ENCODE data around the gene EPHB6.
A peak's percentile ranks its signal among the peaks of the same experiment; 100 is the strongest.

The EPHB6 gene, protein sequence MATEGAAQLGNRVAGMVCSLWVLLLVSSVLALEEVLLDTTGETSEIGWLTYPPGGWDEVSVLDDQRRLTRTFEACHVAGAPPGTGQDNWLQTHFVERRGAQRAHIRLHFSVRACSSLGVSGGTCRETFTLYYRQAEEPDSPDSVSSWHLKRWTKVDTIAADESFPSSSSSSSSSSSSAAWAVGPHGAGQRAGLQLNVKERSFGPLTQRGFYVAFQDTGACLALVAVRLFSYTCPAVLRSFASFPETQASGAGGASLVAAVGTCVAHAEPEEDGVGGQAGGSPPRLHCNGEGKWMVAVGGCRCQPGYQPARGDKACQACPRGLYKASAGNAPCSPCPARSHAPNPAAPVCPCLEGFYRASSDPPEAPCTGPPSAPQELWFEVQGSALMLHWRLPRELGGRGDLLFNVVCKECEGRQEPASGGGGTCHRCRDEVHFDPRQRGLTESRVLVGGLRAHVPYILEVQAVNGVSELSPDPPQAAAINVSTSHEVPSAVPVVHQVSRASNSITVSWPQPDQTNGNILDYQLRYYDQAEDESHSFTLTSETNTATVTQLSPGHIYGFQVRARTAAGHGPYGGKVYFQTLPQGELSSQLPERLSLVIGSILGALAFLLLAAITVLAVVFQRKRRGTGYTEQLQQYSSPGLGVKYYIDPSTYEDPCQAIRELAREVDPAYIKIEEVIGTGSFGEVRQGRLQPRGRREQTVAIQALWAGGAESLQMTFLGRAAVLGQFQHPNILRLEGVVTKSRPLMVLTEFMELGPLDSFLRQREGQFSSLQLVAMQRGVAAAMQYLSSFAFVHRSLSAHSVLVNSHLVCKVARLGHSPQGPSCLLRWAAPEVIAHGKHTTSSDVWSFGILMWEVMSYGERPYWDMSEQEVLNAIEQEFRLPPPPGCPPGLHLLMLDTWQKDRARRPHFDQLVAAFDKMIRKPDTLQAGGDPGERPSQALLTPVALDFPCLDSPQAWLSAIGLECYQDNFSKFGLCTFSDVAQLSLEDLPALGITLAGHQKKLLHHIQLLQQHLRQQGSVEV

DNA sequence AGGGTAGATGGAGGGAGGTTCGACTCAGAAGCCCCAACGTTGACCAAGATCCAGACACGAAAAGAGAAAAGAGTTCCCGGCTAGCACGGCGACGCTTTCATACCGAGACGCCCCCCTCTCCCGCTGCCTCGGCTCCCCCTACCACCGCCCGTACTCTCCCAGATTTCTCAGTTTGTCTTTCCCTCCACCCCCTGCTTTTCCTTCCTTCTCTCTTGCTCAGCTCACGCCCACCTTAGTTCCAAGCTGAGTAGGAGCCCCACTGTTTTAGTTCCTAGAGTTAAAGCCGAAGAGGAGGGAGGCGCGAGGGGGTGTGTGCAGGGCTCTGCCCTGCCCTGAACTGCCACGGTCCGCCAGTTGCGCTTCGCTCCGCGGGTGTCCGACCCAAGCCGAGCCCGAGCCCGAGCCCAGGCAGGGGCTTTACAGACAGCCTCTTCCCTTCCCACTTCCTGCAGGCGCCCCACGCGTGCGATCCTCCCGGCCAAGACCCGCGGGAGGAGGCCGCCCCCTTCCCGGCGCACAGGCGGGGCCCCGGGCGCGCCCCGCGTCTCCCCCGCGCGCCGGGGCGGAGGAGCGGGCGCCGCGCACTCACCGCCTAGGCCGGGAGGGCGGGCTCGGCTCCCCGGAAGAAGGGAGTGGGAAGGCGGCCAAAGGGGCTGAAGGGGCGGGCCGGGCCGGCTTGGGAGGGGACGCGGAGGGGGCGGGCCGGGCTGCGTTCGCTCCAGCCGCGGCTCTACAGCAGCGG, at the start of gene EPHB6:
EPHB6 (plus strand) TSS at position 705 of the 742 bp plus-strand sequence. CDS start 8,152 bp downstream, outside the sequence.
- no peak for DNase-seq

DNA sequence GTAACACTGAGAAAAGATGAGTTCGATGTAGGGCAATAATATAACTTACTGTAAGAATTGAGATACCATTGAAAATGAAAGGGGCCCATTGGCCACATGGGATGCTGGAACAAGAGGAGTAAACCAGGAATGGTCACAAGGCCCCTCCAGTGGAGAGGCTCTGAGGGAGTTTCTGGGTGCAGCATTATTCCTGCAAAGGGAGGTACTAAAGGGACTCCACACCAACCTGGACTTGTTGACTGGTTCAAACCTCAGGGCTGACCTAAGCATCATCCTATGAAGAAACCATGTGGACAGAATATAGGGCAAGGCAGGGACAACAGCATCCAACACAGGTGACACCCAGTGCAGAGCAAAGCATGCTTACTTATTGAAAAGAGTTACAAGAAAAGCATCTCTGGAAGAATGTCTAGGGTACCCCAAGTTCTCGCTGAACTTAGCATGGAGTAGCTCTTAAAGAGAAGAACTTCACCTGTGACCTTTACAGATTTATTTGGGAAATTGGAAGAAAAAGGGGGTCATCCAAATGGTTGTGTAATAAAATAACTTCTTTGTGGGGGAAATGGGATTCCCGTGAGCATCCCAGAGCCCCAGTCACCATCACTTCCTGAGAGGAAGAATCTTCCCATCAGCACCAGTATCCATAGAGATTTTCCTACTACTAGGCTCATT, 49.4 kb upstream of the EPHB6 start:
- no peak for DNase-seq

DNA sequence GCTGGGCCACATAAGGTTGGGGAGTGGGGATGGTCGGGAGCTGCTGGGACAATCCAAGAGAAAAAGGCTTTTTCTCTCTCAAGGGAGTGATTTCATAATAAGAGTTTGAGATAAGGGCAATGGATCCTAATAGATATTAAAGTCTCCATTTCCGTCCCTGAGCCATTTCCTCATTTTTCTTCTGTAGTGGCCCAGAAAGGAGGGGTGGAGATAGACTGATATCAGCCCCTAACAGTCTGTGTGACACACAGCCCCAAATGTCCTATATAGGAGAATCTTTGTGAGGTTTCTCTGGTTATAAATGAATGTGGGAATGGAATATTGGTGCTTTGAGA, 48.9 kb upstream of the EPHB6 start:
- no peak for DNase-seq

DNA sequence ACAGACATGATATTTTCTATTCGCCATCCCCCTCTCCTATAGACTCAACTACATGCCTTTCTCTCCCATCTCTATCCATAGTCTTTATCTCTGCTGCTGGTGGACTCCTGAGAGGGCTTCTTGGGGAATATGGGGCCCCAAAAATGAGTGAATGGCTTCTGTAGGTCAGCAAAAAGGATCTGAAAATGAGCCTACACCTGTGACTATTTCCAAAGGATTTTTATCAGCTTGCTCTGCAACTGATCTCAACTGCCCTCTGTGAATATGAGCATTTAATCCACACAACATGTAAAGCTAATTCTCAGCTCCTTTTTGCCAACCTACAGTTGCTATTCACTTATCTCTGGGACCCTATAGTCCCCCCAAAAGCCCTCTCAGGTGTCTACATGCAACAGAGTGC, 47.9 kb upstream of the EPHB6 start:
- no peak for DNase-seq

DNA sequence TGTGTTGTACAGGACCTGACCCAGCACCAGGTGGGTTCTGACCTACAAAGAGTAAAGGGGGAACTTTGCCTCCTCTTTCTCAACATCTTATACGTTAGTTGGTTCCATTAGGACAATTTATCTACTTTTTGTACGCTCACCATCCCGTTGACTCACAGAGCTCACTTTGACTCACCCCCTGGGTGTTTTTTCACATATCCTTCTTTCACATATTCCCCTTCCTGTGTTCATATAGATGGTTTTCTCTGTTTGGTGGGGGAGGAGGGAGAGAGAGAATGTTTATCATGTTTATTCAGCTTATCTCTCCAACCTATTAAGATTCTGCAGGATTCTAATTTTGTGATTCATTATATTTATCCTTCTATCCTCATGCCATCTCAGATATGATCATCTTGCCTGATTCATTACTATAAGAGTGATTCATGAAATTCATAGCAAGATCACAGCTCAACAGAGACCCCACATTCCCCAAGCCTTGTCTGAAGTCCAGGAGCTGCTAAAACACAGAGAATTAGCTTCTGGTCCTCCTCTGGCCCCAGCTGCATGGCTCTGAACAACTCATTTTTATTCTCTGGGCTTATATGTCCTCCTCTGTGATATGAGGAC, 46.9 kb upstream of the EPHB6 start:
- no peak for DNase-seq

DNA sequence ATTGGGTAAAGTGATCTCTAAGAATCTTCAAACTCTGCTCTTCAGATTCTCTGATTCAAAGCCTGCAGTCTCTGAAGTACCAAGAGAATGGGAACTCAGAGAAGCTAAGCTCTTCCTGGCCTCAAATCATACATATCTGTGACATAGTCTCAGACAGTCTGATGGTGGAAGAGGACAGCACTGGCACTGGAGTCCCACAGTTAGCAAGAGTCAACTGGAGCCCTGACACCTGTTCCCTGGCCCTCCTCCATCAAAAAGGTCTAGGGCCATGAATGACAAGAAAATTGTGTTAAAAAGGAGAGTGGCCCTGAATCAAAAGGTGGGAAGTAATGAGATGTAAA, 46.4 kb upstream of the EPHB6 start:
- no peak for DNase-seq

DNA sequence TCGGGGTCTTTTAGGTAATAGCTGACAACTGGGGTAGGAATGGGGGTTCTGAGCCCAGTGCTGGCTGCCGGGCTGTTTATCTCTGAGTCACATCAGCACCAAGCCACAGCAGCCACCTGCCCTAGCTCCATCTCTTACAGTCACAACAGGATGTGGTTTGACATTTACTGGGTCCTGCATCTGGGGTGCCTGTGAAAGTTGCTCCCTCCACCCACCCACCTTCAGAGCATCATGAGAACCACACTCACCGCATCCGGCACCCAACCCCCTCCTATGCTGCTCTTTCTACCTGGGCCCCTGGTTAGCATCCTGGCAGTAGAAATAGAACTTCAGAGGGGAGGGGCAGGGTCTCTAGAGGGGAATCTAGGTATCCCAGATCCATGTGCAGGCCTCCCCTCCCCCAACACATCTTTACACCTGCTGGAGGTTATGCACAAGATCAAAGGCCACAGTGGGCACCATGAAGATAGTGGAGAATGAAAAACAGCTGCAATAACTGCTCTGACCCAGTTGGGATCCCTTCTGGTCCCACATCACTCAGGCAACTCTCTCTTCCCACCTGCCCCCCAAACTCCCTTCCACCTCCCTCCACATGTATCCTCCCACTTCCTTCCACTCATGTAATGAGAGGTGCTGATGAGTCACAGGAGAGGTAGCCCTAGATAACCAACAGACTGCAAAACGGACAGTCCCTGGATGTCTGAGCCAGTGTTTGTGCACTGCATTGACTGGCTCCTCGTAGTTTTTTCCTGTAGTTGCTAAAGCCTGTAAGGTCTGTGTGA, 45.9 kb upstream of the EPHB6 start:
- no peak for DNase-seq

DNA sequence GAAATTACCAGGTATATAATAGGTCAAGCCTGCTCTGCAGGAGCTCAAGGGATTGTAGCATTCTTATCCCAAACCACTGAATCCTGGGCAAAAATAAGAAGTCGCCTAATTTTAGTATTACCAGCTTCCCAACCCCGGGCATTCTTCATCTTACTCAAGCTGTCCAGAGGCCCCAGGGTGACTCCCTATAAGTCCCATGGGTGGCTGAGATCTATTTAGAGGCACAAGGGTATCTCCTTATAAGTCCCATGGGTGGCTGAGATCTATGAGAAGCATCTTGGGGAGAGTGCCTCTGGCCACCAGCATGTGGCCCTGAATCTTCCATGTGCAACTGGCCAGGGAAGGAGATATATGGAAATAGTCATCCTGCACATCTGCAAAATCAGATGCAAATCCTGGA, 45.2 kb upstream of the EPHB6 start:
- DNase-seq: no peak

DNA sequence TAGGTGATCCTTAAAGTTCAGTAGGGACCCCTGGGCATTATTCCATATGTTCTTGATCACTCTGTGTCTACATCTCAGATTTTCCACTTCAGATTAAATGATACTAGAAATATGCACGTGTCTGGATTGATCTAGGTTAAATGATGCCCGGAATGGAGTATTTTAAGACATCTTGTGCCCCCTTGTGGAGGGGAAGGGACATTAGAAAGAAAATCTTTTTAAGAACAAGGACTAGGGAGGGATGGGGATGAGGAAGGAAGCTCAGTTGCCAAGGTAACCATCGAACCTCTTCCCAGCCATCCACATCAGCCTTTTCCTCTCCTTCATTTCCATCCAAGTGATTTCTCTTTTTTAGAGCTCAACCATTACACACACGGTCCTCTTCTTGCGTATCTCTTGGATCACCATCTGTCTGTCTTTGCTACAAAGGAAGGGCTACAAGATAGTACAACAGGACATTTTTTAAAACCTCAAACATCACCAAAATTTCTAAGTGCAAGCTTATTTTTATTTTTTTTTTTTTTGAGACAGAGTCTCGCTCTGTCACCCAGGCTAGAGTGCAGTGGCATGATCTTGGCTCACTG, 43.6 kb upstream of the EPHB6 start:
- peak in 1 of 2 experiments; percentile 7 for DNase-seq

DNA sequence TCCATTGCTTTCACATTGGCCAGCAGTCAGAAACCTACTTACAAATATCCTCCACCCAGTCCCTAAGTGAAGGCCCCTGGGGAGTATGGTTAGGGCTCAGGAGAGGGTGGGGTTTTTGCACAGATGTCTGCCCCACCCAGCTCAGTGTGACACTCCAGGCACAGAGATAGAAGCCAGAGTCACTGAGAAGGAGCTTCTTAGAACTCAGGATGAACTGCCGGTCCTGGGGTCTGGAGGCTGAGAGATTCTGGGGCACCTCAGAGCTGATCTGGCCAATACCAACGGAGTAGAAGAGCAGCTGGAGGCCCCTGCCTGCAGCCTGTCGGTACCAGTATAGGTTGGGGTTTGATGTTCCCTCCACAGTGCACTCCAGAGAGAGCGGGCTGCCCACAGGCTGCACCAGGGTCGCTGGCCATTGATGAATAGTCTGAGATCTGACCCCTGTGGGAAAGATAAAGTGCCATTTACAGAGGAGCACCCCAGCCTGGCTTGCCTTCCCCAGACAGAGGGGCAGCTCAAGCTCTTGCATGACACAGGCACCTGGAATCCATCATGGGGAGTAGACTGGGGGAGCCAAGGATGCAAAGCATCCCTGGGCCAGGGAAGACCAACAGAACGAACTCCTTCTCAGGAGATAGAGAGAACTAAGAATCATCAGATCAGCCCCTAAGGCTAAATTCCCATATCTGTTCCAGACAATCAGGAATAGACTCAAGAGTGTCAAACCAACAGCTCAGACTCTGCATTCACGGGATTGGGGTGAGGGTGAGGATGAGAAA, 42.2 kb upstream of the EPHB6 start:
- DNase-seq: no peak

DNA sequence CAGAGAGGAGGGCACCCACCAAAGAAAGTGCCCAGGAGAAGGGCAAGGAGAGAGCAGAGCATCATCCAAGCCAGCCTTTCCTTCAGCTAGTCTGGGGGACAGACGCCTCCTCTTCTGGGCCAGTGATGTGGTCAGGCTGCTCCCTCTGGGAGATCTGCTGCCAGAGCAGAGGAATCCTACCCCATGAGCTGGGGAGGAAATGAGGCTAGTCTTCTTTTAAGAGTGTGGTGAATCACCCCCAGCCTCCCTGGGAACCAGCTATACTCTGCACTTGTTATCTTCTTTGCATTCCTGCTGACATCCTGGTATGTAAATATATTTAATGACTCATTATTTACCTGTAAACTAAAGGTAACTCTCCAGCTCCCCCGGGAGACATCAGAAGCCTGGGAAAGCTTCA, 41.6 kb upstream of the EPHB6 start:
- DNase-seq: no peak

DNA sequence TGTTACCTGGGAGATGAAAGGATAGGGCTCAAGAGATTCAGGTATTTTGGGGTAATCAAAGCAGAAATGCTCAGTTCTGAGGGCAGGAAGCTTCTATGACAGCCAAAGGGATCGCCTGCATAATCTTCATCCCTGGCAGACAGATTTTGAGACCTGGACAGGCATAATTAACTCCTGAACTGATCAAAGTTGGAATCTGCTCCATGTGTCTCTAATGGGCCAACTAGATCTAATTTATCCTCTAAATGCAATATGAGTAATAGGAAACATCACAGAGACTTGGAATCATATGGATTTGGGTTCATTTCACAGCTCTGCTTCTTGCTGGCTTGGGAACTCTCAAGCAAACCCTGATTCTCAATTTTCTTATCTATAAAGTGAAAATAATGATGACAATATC, 41.2 kb upstream of the EPHB6 start:
- DNase-seq: no peak

DNA sequence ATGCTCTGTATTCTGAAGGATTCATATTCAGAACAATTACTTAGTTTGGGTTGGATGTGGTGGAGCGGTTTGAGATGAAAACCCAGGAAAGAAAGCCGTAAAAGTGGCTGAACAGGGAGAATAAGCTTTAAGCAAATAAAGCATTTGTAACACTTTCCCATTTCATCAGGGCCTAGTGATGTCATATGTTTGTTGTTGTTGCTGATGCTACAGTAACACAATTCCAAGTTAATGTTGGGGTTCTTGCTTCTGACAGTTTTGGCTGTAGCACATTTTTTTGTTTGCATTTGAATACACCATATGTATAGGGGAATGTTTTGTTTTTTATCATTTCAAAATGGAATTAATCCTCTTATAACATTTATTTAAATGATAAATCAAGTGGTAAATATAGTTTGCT, 40.4 kb upstream of the EPHB6 start:
- no peak for DNase-seq

DNA sequence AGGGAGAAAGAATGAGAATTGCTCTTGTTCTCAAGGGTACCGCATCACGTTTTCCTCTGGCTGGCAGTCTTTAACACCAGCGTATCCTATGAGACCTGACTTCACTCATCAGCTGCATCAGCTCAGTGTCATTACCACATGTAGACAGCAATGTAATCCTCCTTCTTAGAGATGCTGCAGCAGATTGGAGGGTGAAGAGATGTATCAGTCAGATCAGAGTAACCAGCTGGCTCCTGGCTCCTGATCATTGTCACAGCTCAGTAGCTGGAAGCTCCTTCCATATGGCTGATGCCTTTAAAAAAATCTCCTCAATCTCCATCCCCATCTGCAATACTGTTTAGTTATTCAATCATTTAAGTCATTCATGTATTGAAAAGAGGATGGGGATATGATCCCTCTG, 39.7 kb upstream of the EPHB6 start:
- DNase-seq: no peak

DNA sequence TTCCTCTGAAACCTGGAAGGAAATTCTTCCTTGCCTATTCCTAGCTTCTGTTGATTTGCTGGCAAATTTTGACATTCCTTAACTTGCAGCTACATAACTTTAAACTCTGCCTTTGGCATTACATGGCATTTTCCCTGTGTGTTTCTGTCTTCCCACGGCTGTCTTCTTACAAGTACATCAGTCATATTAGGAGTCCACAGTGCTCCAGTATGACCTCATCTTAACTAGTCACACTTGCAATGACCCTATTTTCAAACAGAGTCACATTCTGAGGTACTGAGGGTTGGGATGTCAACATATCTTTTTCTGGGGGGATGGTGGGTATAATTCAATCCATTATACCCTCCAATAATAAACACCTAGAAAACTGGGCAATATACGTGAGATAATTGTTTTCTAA, 37.4 kb upstream of the EPHB6 start:
- DNase-seq: no peak

DNA sequence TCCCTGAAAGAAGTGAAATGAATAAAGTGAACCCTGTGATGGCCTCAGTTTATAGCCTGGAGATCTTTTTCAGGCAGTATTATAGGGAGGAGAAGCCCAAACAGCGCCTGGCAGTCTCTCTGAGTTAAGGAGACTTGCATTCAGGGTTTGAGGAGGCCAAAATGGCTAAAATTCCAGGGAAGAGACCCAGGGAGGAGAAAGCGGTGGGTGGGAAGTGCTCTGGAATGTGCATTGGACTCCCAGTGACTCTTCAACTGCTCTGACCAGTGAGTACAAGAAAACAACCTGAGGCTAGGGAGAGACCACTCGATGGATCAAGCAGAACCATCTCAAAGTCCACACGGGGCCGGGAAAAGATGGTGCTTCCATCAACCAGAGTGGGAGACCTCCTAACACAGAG, 35.3 kb upstream of the EPHB6 start:
- DNase-seq: no peak

DNA sequence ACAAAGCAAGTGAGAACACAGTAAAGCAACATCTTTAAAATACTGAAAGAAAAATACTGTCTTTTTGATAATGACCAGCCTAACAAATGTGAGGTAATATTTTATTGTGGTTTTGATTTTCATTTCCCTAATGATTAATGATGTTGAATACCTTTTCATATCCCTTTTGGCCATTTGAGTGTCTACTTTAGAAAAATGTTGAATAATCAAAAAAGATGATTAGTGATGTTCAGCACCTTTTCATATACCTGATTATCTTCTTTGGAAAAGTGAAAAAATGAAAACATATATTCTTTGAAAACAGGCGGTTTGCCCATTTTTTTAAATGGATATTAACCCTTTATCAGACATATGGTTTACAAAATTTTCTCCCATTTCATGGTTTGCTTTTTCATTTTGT, 32.2 kb upstream of the EPHB6 start:
- no peak for DNase-seq

DNA sequence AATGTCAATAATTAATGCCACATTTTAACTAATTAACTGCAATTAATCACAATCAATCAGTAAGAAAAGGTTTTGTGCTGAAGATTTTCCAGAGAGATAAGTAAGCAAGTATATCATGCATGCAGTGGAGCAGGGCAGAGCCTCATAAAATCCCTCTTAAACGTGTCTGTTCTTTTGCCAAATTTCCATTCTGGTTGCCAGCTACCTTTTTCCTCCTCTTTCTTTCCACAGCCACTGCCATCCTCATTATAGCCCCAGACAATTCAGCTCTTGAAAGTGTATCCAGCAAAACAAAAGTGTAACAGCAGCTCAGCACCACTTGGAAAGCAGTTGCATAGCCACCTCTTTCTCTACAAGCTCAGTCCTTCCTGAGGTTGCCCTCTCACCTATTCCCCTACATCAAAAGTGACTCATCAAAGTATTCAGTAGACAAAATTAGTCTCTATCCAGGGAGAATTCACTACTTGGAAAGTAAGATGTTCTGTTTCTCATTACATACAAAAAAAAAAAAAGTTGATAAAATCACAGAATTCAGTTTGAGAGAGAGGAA, 26.9 kb upstream of the EPHB6 start:
- no peak for DNase-seq

DNA sequence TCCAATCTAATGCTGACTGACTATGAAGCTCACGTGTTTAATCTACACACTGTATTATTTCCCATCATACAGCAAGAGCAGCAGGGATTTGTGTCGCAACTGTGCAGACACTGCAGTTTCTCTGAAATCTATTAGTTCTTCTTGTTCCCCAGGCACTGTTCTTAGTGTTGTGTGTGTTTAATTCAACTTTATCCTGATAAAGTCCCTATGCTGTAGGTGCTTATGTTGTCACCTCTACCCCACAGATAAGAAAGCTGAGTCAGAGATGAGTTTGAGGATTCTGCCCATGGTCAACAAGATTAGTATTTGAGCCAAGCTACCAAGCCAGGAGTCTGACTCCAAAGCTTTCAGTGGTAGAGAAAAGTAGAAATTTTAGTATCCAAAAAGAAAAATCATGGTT, 22.5 kb upstream of the EPHB6 start:
- DNase-seq: no peak

All from cerebellar nuclear complex (tissue), 1 donor.